SH-SY5Y (cell line): ENCODE measurements around the gene PTPRG.

Experiments
- GATA2 ChIP-seq: IDR thresholded peaks from 2 replicates; pipeline ENCODE4 v1.6.1; 2011; ENCODE audit warnings: mild to moderate bottlenecking, low read depth, low read length
- GATA3 ChIP-seq: IDR thresholded peaks from 2 replicates; pipeline ENCODE4 v1.6.1; 2011; ENCODE audit warnings: low read depth, mild to moderate bottlenecking, low read length, moderate library complexity

- TF ChIP-seq GATA2 (no peak), GATA3 (no peak)
These were observed 349.4 kb downstream of the PTPRG start for GRCh38 chr3:61910732-61911131.
